ENCODE results near the gene RPS15.
"Not testable (repeated sequence)": the region's sequence is repeated elsewhere in the genome, so short reads cannot be mapped to it uniquely, and the experiment has no call there.

RPS15 gene

DNA sequence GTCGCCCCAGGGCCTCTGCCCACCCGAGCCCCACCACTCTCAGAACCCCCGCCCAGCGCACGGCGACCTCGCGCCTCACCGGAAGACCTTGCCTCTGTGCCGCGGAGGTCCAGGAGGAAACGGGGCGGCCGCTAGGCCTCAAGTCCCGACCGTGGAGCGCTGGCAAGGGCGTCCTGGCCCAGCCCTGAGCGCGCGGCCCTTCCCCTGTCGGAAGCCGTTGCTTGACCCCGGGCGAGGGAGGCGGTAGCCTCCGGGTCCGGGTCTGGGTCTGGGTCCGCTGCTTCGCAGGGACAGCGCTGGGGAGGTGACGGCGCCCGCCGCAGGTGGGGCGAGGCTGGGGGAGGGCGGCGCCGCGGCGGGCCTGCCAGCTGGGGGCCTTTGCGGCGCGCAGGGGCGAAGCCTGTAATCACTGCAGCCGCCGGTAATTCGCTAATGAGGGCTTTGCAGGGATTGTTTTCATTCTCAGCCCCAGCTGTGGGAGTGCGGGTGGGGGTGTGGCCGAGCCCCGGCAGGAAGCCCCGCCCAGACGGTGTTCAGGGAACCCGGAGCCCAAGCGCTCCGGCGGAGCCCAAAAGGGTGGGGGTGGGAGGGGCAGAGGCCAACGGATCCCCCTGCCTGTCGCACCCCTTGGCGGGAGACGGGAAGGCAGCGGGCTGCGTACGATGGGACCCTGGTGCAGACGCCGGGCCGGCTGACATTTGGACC is 32.3 kb downstream of the RPS15 start:
- DNase-seq (ENCODE audit: low spot score) = no peak

- DNase-seq (ENCODE audit: low spot score) = no peak
Observed at GRCh38 chr19:1471010-1471514, 32.9 kb downstream of the RPS15 start.

- no peak for DNase-seq (ENCODE audit: low spot score)
Observed at GRCh38 chr19:1471515-1472160, 33.4 kb downstream of the RPS15 start.

- DNase-seq (ENCODE audit: low spot score) = no peak
Observed at GRCh38 chr19:1472231-1473084, 34.3 kb downstream of the RPS15 start.

GRCh38 chr19:1473085-1473851 is 35.1 kb downstream of the RPS15 start:
- no peak for DNase-seq (ENCODE audit: low spot score)

DNA sequence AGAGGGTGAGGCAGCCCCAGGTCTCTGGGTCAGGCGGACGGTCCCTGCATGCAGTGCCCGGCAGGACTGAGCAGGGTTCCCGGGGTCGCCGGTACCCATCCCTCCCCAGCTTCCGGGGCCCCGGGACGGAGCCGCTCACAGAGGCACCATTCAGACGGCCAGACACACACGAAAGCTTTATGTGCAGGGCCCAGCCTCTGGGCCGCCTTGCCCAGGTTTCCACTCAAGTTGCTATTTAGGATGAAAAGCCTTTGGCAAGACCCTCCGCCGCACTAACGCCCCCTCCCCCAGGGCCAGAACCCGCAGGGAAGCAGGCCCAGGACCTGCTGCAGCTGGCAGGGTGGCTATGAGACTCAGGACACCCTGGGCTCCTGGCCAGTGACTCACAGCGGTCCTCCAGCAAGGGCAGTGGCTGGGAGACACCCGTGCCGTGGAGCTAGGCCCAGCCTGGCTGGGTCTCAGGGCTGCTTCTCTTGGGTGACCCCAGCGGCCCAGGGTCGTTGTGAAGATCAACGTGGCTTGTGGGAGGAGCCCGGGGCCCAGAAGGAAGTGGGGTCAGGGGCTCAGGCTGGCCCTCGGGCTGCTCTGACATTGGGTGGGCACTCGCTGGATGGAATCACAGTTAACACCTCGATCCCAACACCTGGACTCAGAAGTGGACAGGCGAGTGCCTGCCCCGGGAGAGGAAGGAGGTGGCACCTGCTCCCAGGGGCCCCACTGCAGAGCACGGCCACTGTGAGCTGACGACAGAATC is 36.0 kb downstream of the RPS15 start:
- no peak for DNase-seq (ENCODE audit: low spot score)

DNA sequence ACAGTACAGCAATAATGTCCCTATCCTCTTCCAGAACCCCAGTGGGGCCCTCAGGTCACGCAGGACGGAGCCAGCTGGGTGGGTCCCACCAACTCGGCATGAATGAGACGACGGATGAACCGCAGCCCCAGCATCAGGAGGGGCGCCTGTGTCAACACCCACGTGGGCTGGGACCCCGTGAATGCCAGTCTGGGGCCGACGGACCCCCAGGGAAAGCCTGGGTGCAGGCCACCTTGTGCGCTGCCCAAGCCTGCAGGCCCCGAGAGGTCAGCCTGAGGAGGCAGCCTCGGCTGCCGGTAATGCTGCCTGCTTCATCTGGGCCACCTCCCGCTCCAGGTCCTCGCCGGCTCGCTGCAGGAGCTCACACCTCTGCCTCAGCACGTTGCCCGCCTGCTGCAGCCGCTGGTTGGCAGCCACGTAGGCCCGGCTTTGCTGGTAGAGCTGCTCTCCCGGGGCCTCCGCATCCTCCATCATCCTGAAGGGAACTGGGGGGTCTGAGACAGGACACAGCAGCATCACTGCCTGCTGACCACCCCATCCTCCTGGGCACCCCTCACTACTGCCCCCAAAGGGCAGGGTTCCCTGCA is 36.7 kb downstream of the RPS15 start:
- no peak for DNase-seq (ENCODE audit: low spot score)

DNA sequence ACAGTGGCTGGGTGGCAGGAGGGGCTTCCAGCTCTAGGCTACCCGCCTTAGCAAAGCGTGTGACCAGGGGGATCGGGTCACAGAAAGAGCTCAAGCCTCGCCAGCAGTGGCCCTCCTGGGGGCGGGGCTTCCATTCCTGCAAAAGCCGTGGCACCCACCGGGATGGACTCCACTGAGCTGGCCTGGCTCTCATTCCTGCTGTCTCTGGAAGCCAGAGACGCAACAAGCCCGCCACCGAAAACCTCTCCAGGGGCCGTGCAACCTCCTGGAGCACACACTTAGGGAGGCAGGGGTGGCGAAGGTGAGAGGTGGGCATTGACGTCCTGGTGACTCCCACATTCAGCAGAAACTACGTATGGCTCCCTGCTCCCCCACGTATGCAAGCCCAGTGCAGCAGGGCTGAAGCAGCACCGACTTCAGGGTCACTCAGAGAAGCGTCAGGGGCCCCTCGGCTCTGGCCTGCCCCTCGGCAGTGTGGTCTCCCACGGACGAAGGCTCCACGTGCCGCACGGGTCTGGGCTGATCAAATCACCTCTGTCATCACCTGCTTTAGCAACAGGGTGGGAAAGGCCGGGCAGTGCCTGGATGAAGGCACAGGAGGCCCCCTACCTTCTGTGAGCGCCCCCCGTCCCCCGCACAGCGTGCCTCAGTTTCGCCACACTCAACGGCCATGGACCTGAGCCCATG is 37.7 kb downstream of the RPS15 start:
- no peak for DNase-seq (ENCODE audit: low spot score)

- not testable (repeated sequence) for DNase-seq (ENCODE audit: low spot score)
Observed at GRCh38 chr19:1477056-1477455, 38.9 kb downstream of the RPS15 start.

- peak; percentile 85 for DNase-seq (ENCODE audit: low spot score)
Observed at GRCh38 chr19:1478934-1479707, 40.9 kb downstream of the RPS15 start, which contains the start of gene C19orf25. Gene C19orf25, minus strand, starts transcription at chr19:1479215. Its CDS starts 312 bp downstream, at chr19:1478903.

GRCh38 chr19:1481224-1481892 is 43.2 kb downstream of the RPS15 start:
- DNase-seq (ENCODE audit: low spot score) = no peak

DNA sequence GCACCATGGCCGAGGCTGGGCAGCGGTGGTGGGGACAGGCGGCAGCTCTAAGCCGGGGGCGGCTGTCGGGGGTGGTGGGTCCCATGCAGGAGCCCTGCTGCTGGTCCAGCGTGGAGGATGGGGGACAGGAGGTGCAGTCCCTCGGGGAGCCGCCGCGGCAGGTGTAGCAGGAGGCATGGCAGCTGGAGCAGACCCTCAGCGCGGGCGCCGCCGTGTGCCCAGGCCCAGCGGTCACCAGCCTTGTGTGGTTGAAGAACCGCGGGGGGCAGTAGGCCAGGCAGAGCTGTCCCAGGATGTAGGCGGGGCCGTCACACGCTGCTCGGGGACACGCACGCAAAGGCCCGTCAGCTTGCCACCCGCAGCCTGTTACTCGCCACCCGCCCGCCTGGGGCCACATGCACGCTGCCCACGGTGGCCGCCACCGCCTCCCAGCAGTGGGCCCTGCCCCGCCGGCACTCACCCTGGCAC is 43.7 kb downstream of the RPS15 start:
- DNase-seq (ENCODE audit: low spot score) = no peak

- no peak for DNase-seq (ENCODE audit: low spot score)
Observed at GRCh38 chr19:1482361-1483130, 44.4 kb downstream of the RPS15 start.

DNA sequence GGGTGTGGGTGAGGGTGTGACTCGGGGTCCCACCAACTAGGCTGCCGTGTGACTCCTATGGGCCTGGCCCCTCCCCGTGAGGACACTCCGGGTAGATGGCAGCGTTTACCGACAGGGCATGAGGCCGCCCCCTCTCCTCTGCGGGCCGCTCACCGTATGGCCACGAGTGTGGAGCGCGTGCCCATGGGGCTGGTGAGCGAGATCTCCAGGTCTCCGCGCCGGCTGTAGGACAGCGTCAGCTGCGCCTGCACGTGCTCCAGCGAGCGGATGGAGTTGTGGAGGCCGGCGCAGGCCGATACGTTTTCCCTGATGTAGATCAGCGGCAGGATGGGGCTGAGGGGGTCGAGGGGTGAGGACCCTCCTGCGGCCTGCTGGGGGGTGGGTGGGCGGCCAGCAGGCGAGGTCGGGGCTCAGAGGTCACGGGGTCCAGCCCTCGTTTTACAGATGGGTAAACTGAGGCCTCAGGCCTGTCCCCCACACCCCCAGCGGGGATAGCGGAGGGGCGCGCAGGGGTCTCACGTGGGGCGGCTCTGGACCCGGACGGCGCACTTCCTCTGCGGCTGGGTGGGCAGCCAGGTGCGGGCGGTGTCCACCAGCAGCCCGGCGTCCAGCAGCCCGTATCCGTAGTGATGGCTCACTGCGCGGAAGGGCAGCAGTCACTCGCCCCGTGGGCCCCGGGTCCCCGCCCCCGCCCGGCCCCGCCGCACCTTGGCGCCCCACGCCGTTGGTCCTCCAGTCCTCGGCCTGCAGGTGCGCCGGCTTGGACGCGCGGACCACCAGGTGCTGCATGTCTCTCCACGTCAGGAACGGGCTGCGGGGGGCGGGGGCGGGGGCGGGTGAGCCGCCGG is 45.2 kb downstream of the RPS15 start:
- DNase-seq (ENCODE audit: low spot score) = no peak

- no peak for DNase-seq (ENCODE audit: low spot score)
Observed at GRCh38 chr19:1483979-1484428, 45.8 kb downstream of the RPS15 start.

- DNase-seq (ENCODE audit: low spot score) = no peak
Observed at GRCh38 chr19:1486720-1487575, 48.8 kb downstream of the RPS15 start.
